ENCODE measurements around the gene SLC9A3.

DNA sequence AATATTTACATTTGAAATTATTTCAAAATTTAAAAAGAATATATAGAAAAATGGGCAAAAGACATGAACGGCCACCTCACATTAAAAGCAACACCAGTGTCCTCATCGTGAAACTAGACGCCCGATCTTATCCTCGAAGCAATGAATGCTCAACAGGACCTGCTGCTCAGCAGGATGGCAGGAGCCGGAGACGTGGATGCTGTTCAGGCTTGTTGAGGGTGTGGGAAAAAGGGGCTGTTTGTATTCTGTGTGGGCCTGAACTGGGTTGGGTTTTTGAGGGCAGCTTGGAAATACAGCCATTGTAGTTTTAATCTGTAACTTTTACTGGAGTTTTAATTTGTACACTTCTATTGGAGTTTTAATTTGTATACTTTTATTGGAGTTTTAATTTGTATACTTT is 60.9 kb downstream of the SLC9A3 start:
- TF ChIP-seq CTCF (IDR thresholded peaks at IDR 0.05) (no peak), POLR2A (IDR thresholded peaks at IDR 0.05) (no peak), POLR2AphosphoS5 (IDR thresholded peaks at IDR 0.05) (no peak), EP300 (IDR thresholded peaks at IDR 0.05) (no peak)
